ENCODE measurements around the gene USP17L13. TPM values are rescaled to one million over a fixed set of nuclear protein-coding genes. Genes with fewer than 3 reads are reported as not detected.
"Not testable (repeated sequence)": the region's sequence is repeated elsewhere in the genome, so short reads cannot be mapped to it uniquely, and the experiment has no call there.

The USP17L13 gene, protein sequence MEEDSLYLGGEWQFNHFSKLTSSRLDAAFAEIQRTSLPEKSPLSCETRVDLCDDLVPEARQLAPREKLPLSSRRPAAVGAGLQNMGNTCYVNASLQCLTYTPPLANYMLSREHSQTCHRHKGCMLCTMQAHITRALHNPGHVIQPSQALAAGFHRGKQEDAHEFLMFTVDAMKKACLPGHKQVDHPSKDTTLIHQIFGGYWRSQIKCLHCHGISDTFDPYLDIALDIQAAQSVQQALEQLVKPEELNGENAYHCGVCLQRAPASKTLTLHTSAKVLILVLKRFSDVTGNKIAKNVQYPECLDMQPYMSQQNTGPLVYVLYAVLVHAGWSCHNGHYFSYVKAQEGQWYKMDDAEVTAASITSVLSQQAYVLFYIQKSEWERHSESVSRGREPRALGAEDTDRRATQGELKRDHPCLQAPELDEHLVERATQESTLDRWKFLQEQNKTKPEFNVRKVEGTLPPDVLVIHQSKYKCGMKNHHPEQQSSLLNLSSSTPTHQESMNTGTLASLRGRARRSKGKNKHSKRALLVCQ
- not detected for total RNA-seq

DNA sequence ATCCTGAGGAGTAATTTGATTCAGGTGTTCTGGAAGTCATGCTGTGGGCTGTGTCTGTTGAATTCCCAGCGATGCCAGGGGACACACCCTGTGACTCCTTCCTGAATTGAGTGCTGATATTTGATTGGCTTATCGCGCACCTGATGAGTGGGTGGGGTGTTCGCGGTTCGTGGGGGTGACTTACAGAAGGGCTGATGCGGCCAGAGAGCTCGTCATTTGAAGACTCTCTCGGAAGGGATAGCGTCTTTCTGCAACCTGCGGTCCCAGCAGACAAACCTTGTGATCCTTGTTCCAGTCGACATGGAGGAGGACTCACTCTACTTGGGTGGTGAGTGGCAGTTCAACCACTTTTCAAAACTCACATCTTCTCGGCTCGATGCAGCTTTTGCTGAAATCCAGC, at the start of gene USP17L13:
Gene USP17L13 (plus strand): TSS at position 301 of the 400 bp plus-strand sequence. CDS start 0 bp downstream, at position 301.
- H3K27ac Mint-ChIP-seq; H3K4me1 Mint-ChIP-seq; CTCF ChIA-PET; H3K36me3 Mint-ChIP-seq (ENCODE audit: low read depth); H3K27me3 Mint-ChIP-seq; DNase-seq; H3K4me3 Mint-ChIP-seq; POLR2A ChIA-PET; H3K9me3 Mint-ChIP-seq: not testable (repeated sequence)

DNA sequence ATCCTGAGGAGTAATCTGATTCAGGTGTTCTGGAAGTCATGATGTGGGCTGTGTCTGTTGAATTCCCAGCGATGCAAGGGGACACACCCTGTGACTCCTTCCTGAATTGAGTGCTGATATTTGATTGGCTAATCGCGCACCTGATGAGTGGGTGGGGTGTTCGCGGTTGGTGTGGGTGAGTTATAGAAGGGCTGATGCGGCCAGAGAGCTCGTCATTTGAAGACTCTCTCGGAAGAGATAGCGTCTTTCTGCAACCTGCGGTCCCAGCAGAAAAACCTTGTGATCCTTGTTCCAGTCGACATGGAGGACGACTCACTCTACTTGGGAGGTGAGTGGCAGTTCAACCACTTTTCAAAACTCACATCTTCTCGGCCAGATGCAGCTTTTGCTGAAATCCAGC, 14.3 kb upstream of the USP17L13 start, which contains the start of gene USP17L10:
Gene USP17L10 (plus strand): TSS at position 301 of the 400 bp plus-strand sequence. CDS start 0 bp downstream, at position 301.
- H3K9me3 Mint-ChIP-seq; H3K4me3 Mint-ChIP-seq; H3K27ac Mint-ChIP-seq; POLR2A ChIA-PET; H3K36me3 Mint-ChIP-seq (ENCODE audit: low read depth); H3K4me1 Mint-ChIP-seq; H3K27me3 Mint-ChIP-seq; DNase-seq; CTCF ChIA-PET: not testable (repeated sequence)

- POLR2A ChIA-PET; CTCF ChIA-PET; H3K4me1 Mint-ChIP-seq; H3K27ac Mint-ChIP-seq; H3K4me3 Mint-ChIP-seq; H3K9me3 Mint-ChIP-seq; H3K36me3 Mint-ChIP-seq (ENCODE audit: low read depth); H3K27me3 Mint-ChIP-seq: not testable (repeated sequence)
- DNase-seq, result peak; percentile 5
These were observed 10.0 kb upstream of the USP17L13 start for GRCh38 chr4:9214701-9215100.

GRCh38 chr4:9215105-9215504, 9.6 kb upstream of the USP17L13 start, which contains the start of gene USP17L11:
Gene USP17L11 (plus strand): TSS chr4:9215405. CDS start chr4:9215405, 0 bp downstream.
- H3K36me3 Mint-ChIP-seq (ENCODE audit: low read depth); H3K4me1 Mint-ChIP-seq; POLR2A ChIA-PET; DNase-seq; H3K9me3 Mint-ChIP-seq; H3K4me3 Mint-ChIP-seq; H3K27me3 Mint-ChIP-seq; CTCF ChIA-PET; H3K27ac Mint-ChIP-seq: not testable (repeated sequence)

DNA sequence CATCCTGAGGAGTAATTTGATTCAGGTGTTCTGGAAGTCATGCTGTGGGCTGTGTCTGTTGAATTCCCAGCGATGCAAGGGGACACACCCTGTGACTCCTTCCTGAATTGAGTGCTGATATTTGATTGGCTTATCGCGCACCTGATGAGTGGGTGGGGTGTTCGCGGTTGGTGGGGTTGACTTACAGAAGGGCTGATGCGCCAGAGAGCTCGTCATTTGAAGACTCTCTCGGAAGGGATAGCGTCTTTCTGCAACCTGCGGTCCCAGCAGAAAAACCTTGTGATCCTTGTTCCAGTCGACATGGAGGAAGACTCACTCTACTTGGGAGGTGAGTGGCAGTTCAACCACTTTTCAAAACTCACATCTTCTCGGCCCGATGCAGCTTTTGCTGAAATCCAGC, 4.8 kb upstream of the USP17L13 start, which contains the start of gene USP17L12:
Gene USP17L12 (plus strand): TSS at position 301 of the 400 bp plus-strand sequence. CDS start 0 bp downstream, at position 301.
- CTCF ChIA-PET; H3K36me3 Mint-ChIP-seq (ENCODE audit: low read depth); H3K4me1 Mint-ChIP-seq; POLR2A ChIA-PET; H3K4me3 Mint-ChIP-seq; H3K9me3 Mint-ChIP-seq; H3K27me3 Mint-ChIP-seq; DNase-seq; H3K27ac Mint-ChIP-seq: not testable (repeated sequence)

- H3K36me3 Mint-ChIP-seq (ENCODE audit: low read depth); POLR2A ChIA-PET; H3K27ac Mint-ChIP-seq; H3K9me3 Mint-ChIP-seq; CTCF ChIA-PET; H3K4me3 Mint-ChIP-seq; H3K27me3 Mint-ChIP-seq; H3K4me1 Mint-ChIP-seq: not testable (repeated sequence)
- peak; percentile 4 for DNase-seq
These were observed 5.6 kb downstream of the USP17L13 start for GRCh38 chr4:9230249-9230648.

GRCh38 chr4:9234085-9234484, 9.4 kb downstream of the USP17L13 start, which contains the start of gene USP17L15:
Gene USP17L15 (plus strand): TSS chr4:9234385. CDS start chr4:9234385, 0 bp downstream.
- H3K36me3 Mint-ChIP-seq (ENCODE audit: low read depth); H3K4me1 Mint-ChIP-seq; H3K4me3 Mint-ChIP-seq; H3K27ac Mint-ChIP-seq; POLR2A ChIA-PET; DNase-seq; H3K9me3 Mint-ChIP-seq; H3K27me3 Mint-ChIP-seq; CTCF ChIA-PET: not testable (repeated sequence)

DNA sequence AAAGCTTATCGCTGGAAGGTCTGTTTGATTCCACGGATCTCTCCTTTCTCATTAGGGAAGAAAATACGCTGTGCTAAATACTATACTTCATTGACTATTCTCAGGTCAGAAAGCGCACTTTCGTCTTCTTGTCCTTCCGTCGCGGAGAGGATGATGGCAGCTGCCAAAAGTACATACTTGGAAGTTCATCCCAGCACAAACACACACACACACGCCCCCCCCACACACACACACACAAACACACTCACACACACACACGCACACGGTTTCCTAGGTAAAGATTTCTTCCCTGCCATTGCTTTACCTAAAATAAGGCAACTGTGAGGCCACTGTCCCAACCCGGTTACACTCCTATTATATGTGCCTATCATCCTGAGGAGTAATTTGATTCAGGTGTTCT, 13.8 kb downstream of the USP17L13 start:
- H3K9me3 Mint-ChIP-seq; H3K27ac Mint-ChIP-seq; POLR2A ChIA-PET; H3K4me1 Mint-ChIP-seq; H3K4me3 Mint-ChIP-seq; CTCF ChIA-PET; H3K36me3 Mint-ChIP-seq (ENCODE audit: low read depth); H3K27me3 Mint-ChIP-seq: not testable (repeated sequence)
- peak; percentile 3 for DNase-seq

GRCh38 chr4:9243579-9243978, 18.9 kb downstream of the USP17L13 start, which contains the start of gene USP17L17:
Gene USP17L17 (plus strand): TSS chr4:9243879. CDS start chr4:9243879, 0 bp downstream.
- H3K27me3 Mint-ChIP-seq; H3K36me3 Mint-ChIP-seq (ENCODE audit: low read depth); H3K27ac Mint-ChIP-seq; POLR2A ChIA-PET; H3K4me1 Mint-ChIP-seq; DNase-seq; H3K4me3 Mint-ChIP-seq; H3K9me3 Mint-ChIP-seq; CTCF ChIA-PET: not testable (repeated sequence)

- POLR2A ChIA-PET; H3K4me1 Mint-ChIP-seq; H3K36me3 Mint-ChIP-seq (ENCODE audit: low read depth); H3K4me3 Mint-ChIP-seq; H3K27ac Mint-ChIP-seq; H3K27me3 Mint-ChIP-seq; CTCF ChIA-PET; H3K9me3 Mint-ChIP-seq: not testable (repeated sequence)
- peak; percentile 5 for DNase-seq
These were observed 23.4 kb downstream of the USP17L13 start, which contains the start of gene USP17L18 for GRCh38 chr4:9247953-9248680. Gene USP17L18 (plus strand): TSS chr4:9248630. CDS start chr4:9248630, 0 bp downstream.

DNA sequence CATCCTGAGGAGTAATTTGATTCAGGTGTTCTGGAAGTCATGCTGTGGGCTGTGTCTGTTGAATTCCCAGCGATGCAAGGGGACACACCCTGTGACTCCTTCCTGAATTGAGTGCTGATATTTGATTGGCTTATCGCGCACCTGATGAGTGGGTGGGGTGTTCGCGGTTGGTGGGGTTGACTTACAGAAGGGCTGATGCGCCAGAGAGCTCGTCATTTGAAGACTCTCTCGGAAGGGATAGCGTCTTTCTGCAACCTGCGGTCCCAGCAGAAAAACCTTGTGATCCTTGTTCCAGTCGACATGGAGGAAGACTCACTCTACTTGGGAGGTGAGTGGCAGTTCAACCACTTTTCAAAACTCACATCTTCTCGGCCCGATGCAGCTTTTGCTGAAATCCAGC, 28.4 kb downstream of the USP17L13 start, which contains the start of gene USP17L19:
Gene USP17L19 (plus strand): TSS at position 301 of the 400 bp plus-strand sequence. CDS start 0 bp downstream, at position 301.
- H3K27ac Mint-ChIP-seq; H3K4me3 Mint-ChIP-seq; CTCF ChIA-PET; H3K36me3 Mint-ChIP-seq (ENCODE audit: low read depth); DNase-seq; POLR2A ChIA-PET; H3K9me3 Mint-ChIP-seq; H3K4me1 Mint-ChIP-seq; H3K27me3 Mint-ChIP-seq: not testable (repeated sequence)

DNA sequence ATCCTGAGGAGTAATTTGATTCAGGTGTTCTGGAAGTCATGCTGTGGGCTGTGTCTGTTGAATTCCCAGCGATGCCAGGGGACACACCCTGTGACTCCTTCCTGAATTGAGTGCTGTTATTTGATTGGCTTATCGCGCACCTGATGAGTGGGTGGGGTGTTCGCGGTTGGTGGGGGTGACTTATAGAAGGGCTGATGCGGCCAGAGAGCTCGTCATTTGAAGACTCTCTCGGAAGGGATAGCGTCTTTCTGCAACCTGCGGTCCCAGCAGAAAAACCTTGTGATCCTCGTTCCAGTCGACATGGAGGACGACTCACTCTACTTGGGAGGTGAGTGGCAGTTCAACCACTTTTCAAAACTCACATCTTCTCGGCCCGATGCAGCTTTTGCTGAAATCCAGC, 33.1 kb downstream of the USP17L13 start, which contains the start of gene USP17L20:
Gene USP17L20 (plus strand): TSS at position 301 of the 400 bp plus-strand sequence. CDS start 0 bp downstream, at position 301.
- POLR2A ChIA-PET; H3K4me3 Mint-ChIP-seq; H3K27ac Mint-ChIP-seq; DNase-seq; H3K4me1 Mint-ChIP-seq; CTCF ChIA-PET; H3K36me3 Mint-ChIP-seq (ENCODE audit: low read depth); H3K9me3 Mint-ChIP-seq; H3K27me3 Mint-ChIP-seq: not testable (repeated sequence)

GRCh38 chr4:9262572-9262971, 37.9 kb downstream of the USP17L13 start, which contains the start of gene USP17L21:
Gene USP17L21 (plus strand): TSS chr4:9262872. CDS start chr4:9262872, 0 bp downstream.
- H3K4me1 Mint-ChIP-seq; H3K27ac Mint-ChIP-seq; H3K4me3 Mint-ChIP-seq; H3K9me3 Mint-ChIP-seq; CTCF ChIA-PET; H3K36me3 Mint-ChIP-seq (ENCODE audit: low read depth); POLR2A ChIA-PET; DNase-seq; H3K27me3 Mint-ChIP-seq: not testable (repeated sequence)

Measured in activated CD4-positive, alpha-beta T cell treated with anti-CD3 and anti-CD28 coated beads, Interleukin-2, amount 10 ng/mL, durations not matched to agents 7 days and 5 days (primary cell).